ENCODE results near the gene RAB25. TPM values are rescaled to one million over a fixed set of nuclear protein-coding genes. Genes with fewer than 3 reads are reported as not detected.

Gene RAB25
- total RNA-seq, 1 donor from 2014 or later: 58.0 TPM

- TF ChIP-seq CTCF (IDR thresholded peaks at IDR 0.05): no peak
- H3K27ac ChIP-seq: no peak overlapping the region
- H3K4me1 ChIP-seq: peaks cover 21% of the 10 kb centered on the region
- ATAC-seq: no peak
- intact Hi-C loops (cut with DNase I): no loop called here
- no peaks in the 10 kb centered on the region for H3K9me3 ChIP-seq
- H3K4me3 ChIP-seq: peak overlapping the region; percentile 72
- no peaks in the 10 kb centered on the region for H3K36me3 ChIP-seq
- no peaks in the 10 kb centered on the region for H3K27me3 ChIP-seq (ENCODE audit: low read depth)
- no peak for DNase-seq
Observed at GRCh38 chr1:156081180-156081916, 20.4 kb downstream of the RAB25 start.

GRCh38 chr1:156081917-156082308 is 21.0 kb downstream of the RAB25 start:
- no peak for TF ChIP-seq CTCF (IDR thresholded peaks at IDR 0.05)
- Histone ChIP-seq H3K9me3 (no peaks in the 10 kb centered on the region), H3K36me3 (no peaks in the 10 kb centered on the region), H3K27ac (no peak overlapping the region), H3K4me3 (peak overlapping the region; percentile 72), H3K4me1 (peaks cover 21% of the 10 kb centered on the region), H3K27me3 (ENCODE audit: low read depth) (no peaks in the 10 kb centered on the region)
- DNase-seq (no peak), ATAC-seq (peak in 1 of 2 donors; percentile 1)
- intact Hi-C loops (cut with DNase I): no loop called here

- Histone ChIP-seq H3K9me3 (no peaks in the 10 kb centered on the region), H3K27me3 (ENCODE audit: low read depth) (no peaks in the 10 kb centered on the region), H3K4me1 (peaks cover 21% of the 10 kb centered on the region), H3K27ac (no peak within 1 kb of the TSS), H3K4me3 (peak within 1 kb of the TSS; percentile 72), H3K36me3 (no peaks in the 10 kb centered on the region)
- TF ChIP-seq CTCF (IDR thresholded peaks at IDR 0.05): no peak
- DNase-seq (peak; percentile 74), ATAC-seq (peak; percentile 84 to 89)
- intact Hi-C loops (cut with DNase I): no loop called here
Observed at GRCh38 chr1:156082309-156083091, 21.5 kb downstream of the RAB25 start, which contains the start of gene MEX3A. Gene MEX3A, minus strand, starts transcription at chr1:156082465. Its CDS starts 467 bp downstream, at chr1:156081998.

- Histone ChIP-seq H3K9me3 (no peaks in the 10 kb centered on the region), H3K27me3 (ENCODE audit: low read depth) (no peaks in the 10 kb centered on the region), H3K4me1 (peaks cover 21% of the 10 kb centered on the region), H3K36me3 (no peaks in the 10 kb centered on the region), H3K27ac (no peak overlapping the region), H3K4me3 (peak overlapping the region; percentile 72)
- DNase-seq (no peak), ATAC-seq (no peak)
- TF ChIP-seq CTCF (IDR thresholded peaks at IDR 0.05): no peak
- intact Hi-C loops (cut with DNase I): no loop called here
Observed at GRCh38 chr1:156083800-156084790, 23.1 kb downstream of the RAB25 start.

- H3K27ac ChIP-seq: no peak overlapping the region
- peak; percentile 35 to 46 for ATAC-seq
Observed at GRCh38 chr1:156086256-156086662, 25.3 kb downstream of the RAB25 start.

More at GRCh38 chr1:156086256-156086662, 25.3 kb downstream of the RAB25 start:
- no peaks in the 10 kb centered on the region for H3K9me3 ChIP-seq
- no peak overlapping the region for H3K4me3 ChIP-seq
- intact Hi-C loops (cut with DNase I): no loop called here
- no peak for TF ChIP-seq CTCF (IDR thresholded peaks at IDR 0.05)
- no peaks in the 10 kb centered on the region for H3K36me3 ChIP-seq
- peaks cover 34% of the 10 kb centered on the region for H3K4me1 ChIP-seq
- peak; percentile 74 for DNase-seq
- H3K27me3 ChIP-seq (ENCODE audit: low read depth): no peaks in the 10 kb centered on the region

Data from lower lobe of right lung (tissue), 2 donors.